ENCODE data around the gene PMVK.
"Not testable (repeated sequence)": the region's sequence is repeated elsewhere in the genome, so short reads cannot be mapped to it uniquely, and the experiment has no call there.

PMVK gene

GRCh38 chr1:154936555-154937084 lies at the start of gene PMVK:
Gene PMVK, minus strand, starts transcription at chr1:154936719. Its CDS starts 34 bp downstream, at chr1:154936685.
- Histone ChIP-seq H3K36me3 (peaks cover 0 to 5% (median 0%) of the 10 kb centered on the region in 3 donors), H3K27ac (peak within 1 kb of the TSS; percentile 94 to 97), H3K27me3 (no peaks in the 10 kb centered on the region), H3K4me1 (peaks cover 0 to 36% (median 25%) of the 10 kb centered on the region in 4 donors), H3K4me3 (peak within 1 kb of the TSS; percentile 62 to 77), H3K9me3 (no peaks in the 10 kb centered on the region)
- TF ChIP-seq CTCF (IDR thresholded peaks at IDR 0.05), result peak; percentile 19 to 35
- peak; percentile 97 to 98 for DNase-seq
- intact Hi-C loops (cut with DNase I; ENCODE audit: low total_unique reads), result loop anchor here (2.0 kb wide), 1 partner anchor 38 kb away; the partner anchor contains the start of gene CKS1B

- TF ChIP-seq CTCF (IDR thresholded peaks at IDR 0.05), result no peak
- H3K4me3 ChIP-seq, result peak overlapping the region; percentile 60 to 73
- H3K36me3 ChIP-seq, result peaks cover 11 to 28% (median 15%) of the 10 kb centered on the region in 3 donors
- no peak for DNase-seq
- peak overlapping the region; percentile 61 to 68 for H3K27ac ChIP-seq
- intact Hi-C loops (cut with DNase I; ENCODE audit: low total_unique reads), result no loop called here
- H3K4me1 ChIP-seq, result peaks cover 0 to 18% (median 12%) of the 10 kb centered on the region in 4 donors
- H3K9me3 ChIP-seq, result no peaks in the 10 kb centered on the region
- no peaks in the 10 kb centered on the region for H3K27me3 ChIP-seq
These were observed 47.4 kb upstream of the PMVK start for GRCh38 chr1:154983776-154984466.

DNA sequence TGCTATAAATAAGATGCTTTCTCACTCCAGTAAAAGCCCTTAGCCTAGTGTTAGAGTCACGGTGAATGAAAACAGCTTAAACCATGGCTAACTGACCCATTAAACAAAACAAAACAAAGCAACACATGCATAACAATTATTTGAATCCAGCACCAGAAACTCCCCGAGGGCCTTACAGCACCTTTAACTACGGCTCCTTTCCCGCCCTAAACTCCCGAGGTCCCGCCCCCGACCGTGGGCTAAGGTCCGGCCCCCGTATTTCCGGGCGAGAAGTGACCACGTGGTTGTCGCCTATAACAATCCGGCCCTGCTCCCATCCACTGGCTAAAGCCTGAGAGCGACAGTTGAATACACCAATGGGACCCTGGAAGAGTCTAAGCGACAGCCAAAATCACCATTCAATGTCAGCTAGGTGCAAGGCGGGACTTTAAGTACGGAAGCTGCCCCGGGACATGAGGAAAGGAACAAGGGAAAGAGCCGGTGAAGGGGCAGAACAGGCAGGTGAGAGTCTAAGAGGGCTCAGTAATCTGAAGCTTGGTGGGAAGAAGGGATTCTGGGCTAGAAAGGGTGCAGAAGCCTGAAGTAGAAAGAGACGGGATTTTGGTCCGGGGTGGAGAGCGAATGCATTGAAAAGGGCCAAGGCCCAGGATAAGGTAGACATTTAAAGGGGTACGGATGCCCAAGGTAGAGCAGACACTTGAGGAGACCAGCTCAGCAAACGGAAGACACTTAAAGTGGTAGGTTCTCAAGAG lies 46.6 kb upstream of the PMVK start, which contains the start of gene FLAD1:
Gene FLAD1, plus strand, starts transcription at position 448 of the 752 bp plus-strand sequence. CDS start 351 bp downstream, outside the sequence.
- Histone ChIP-seq H3K4me1 (peaks cover 0 to 18% (median 12%) of the 10 kb centered on the region in 4 donors), H3K9me3 (no peaks in the 10 kb centered on the region), H3K36me3 (peaks cover 3 to 20% (median 7%) of the 10 kb centered on the region in 3 donors), H3K27me3 (no peaks in the 10 kb centered on the region), H3K4me3 (peak within 1 kb of the TSS; percentile 60 to 73), H3K27ac (peak within 1 kb of the TSS; percentile 61 to 68)
- intact Hi-C loops (cut with DNase I; ENCODE audit: low total_unique reads), result no loop called here
- DNase-seq, result peak; percentile 98 to 99
- TF ChIP-seq CTCF (IDR thresholded peaks at IDR 0.05), result peak in 1 of 2 experiments; percentile 11

DNA sequence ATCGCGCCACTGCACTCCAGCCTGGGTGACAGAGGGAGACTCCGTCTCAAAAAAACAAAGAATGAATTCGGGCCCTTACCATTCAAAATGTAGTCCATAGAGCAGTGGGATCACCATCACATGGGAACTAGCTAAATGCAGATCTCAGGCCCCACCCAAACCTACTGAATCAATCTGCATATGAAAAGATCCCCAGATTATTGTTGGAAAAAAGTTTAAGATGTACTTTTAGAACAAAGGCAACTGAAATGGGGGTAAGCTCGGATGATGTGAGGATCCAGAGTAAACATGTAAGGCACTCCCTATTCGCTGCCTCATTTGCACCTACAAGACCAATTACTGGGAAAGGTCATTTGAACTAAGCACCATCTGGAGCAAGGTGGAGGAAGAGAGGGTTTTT lies 45.8 kb upstream of the PMVK start:
- intact Hi-C loops (cut with DNase I; ENCODE audit: low total_unique reads), result no loop called here
- Histone ChIP-seq H3K27me3 (no peaks in the 10 kb centered on the region), H3K27ac (peak overlapping the region in 1 of 2 donors; percentile 55), H3K4me1 (peaks cover 0 to 18% (median 12%) of the 10 kb centered on the region in 4 donors), H3K9me3 (no peaks in the 10 kb centered on the region), H3K4me3 (peak overlapping the region in 1 of 2 donors; percentile 73), H3K36me3 (peaks cover 0 to 13% (median 0%) of the 10 kb centered on the region in 3 donors)
- no peak for DNase-seq
- no peak for TF ChIP-seq CTCF (IDR thresholded peaks at IDR 0.05)

DNA sequence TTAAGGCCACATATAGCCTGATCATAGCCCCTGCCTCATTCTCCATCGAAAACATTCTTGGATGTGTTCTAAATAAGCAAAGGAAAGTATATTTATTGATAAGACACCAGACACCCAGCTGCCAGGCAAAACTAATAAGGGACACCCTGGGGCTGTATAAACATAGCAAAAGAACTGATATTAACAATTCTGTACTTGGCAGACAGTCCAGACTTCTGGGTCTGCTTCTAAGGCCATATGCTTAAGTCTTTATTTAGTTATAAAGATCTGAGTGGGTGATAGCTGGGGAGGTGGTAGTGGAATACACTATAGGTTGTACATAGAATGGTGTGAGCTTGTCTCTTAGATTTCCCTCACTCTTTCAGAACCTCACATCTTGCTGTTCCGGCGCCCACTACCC lies 41.8 kb upstream of the PMVK start:
- TF ChIP-seq CTCF (IDR thresholded peaks at IDR 0.05), result no peak
- intact Hi-C loops (cut with DNase I; ENCODE audit: low total_unique reads), result no loop called here

GRCh38 chr1:154977762-154978161 lies 41.2 kb upstream of the PMVK start:
- DNase-seq; H3K27me3 ChIP-seq; H3K27ac ChIP-seq; H3K36me3 ChIP-seq; H3K4me3 ChIP-seq; H3K9me3 ChIP-seq; intact Hi-C loops (cut with DNase I; ENCODE audit: low total_unique reads): not testable (repeated sequence)
- peaks cover 0 to 24% (median 14%) of the 10 kb centered on the region in 4 donors for H3K4me1 ChIP-seq

More for the DNA sequence above, 41.8 kb upstream of the PMVK start:
- Histone ChIP-seq H3K9me3 (no peaks in the 10 kb centered on the region), H3K27me3 (no peaks in the 10 kb centered on the region), H3K4me3 (no peak overlapping the region), H3K36me3 (peaks cover 0 to 6% (median 0%) of the 10 kb centered on the region in 3 donors), H3K4me1 (peaks cover 0 to 19% (median 10%) of the 10 kb centered on the region in 4 donors), H3K27ac (no peak overlapping the region)
- no peak for DNase-seq

Measured in tibial artery (tissue), 4 donors.